ENCODE measurements around the gene PROSER2.

Gene PROSER2

GRCh38 chr10:11787374-11787773 lies 35.8 kb upstream of the PROSER2 start (continued):
- TF ChIP-seq PATZ1 (CRISPR knock-in tag; IDR thresholded peaks at IDR 0.05; ENCODE audit: borderline replicate concordance) = no peak

- ATAC-seq = no peak
- TF ChIP-seq BACH2 (CRISPR knock-in tag; IDR thresholded peaks at IDR 0.05; ENCODE audit: borderline replicate concordance) (no peak), ZNF8 (CRISPR knock-in tag; IDR thresholded peaks at IDR 0.05) (no peak), GLIS3 (CRISPR knock-in tag; IDR thresholded peaks at IDR 0.05) (no peak), ZNF565 (CRISPR knock-in tag; conservative IDR thresholded peaks at IDR 0.05; ENCODE audit: low read depth) (no peak), RARB (CRISPR knock-in tag; IDR thresholded peaks at IDR 0.05) (no peak), ZC3H10 (CRISPR knock-in tag; IDR thresholded peaks at IDR 0.05) (no peak), ARNTL (CRISPR knock-in tag; IDR thresholded peaks at IDR 0.05; ENCODE audit: borderline replicate concordance, low read depth) (no peak), ZFP30 (CRISPR knock-in tag; IDR thresholded peaks at IDR 0.05) (no peak), CREB5 (CRISPR knock-in tag; IDR thresholded peaks at IDR 0.05; ENCODE audit: low read depth) (no peak), TCF4 (CRISPR knock-in tag; IDR thresholded peaks at IDR 0.05; ENCODE audit: borderline replicate concordance) (no peak), OSR1 (CRISPR knock-in tag; IDR thresholded peaks at IDR 0.05) (no peak), ISL1 (CRISPR knock-in tag; IDR thresholded peaks at IDR 0.05) (no peak), ZNF70 (CRISPR knock-in tag; IDR thresholded peaks at IDR 0.05) (no peak), TOX (CRISPR knock-in tag; IDR thresholded peaks at IDR 0.05; ENCODE audit: borderline replicate concordance) (no peak), POU6F1 (CRISPR knock-in tag; IDR thresholded peaks at IDR 0.05; ENCODE audit: borderline replicate concordance, low read depth) (no peak), PATZ1 (CRISPR knock-in tag; IDR thresholded peaks at IDR 0.05; ENCODE audit: borderline replicate concordance) (no peak), ZFP3 (CRISPR knock-in tag; IDR thresholded peaks at IDR 0.05) (no peak), CSRNP3 (CRISPR knock-in tag; IDR thresholded peaks at IDR 0.05) (no peak)
Measured at GRCh38 chr10:11787846-11788245, 35.3 kb upstream of the PROSER2 start.

- no peak for TF ChIP-seq TOX (CRISPR knock-in tag; IDR thresholded peaks at IDR 0.05; ENCODE audit: borderline replicate concordance)
- ATAC-seq = no peak
Measured at GRCh38 chr10:11789306-11789705, 33.9 kb upstream of the PROSER2 start.

GRCh38 chr10:11789956-11790355 lies 33.2 kb upstream of the PROSER2 start:
- TF ChIP-seq CSRNP3 (CRISPR knock-in tag; IDR thresholded peaks at IDR 0.05) = no peak
- no peak for TF ChIP-seq TCF4 (CRISPR knock-in tag; IDR thresholded peaks at IDR 0.05; ENCODE audit: borderline replicate concordance)
- TF ChIP-seq ZNF8 (CRISPR knock-in tag; IDR thresholded peaks at IDR 0.05) = no peak
- no peak for TF ChIP-seq CREB5 (CRISPR knock-in tag; IDR thresholded peaks at IDR 0.05; ENCODE audit: low read depth)
- no peak for TF ChIP-seq POU6F1 (CRISPR knock-in tag; IDR thresholded peaks at IDR 0.05; ENCODE audit: borderline replicate concordance, low read depth)
- no peak for TF ChIP-seq ISL1 (CRISPR knock-in tag; IDR thresholded peaks at IDR 0.05)
- TF ChIP-seq ZC3H10 (CRISPR knock-in tag; IDR thresholded peaks at IDR 0.05) = no peak
- no peak for ATAC-seq
